OCI-LY7 (cell line): ENCODE measurements around the gene GMEB2. TPM values are rescaled to one million over a fixed set of nuclear protein-coding genes. Genes with fewer than 3 reads are reported as not detected.

Experiments
- BruUV-seq: library from RNA; stranded (reverse); fragments of 400-500 nt; replicated peaks from 2 replicates; lab custom pipeline; 2021; lab: Mats Ljungman, UMichigan
- CTCF ChIA-PET: fragments of 300-600 bp; sonication (Branson Sonifier 250); formaldehyde crosslinking; loops from one replicate; lab custom pipeline; 2022; ENCODE audit warnings: antibody characterized with exemption; ENCODE audit not compliant: unreplicated experiment; lab: Charles Lee
- POLR2A ChIA-PET: fragments of 300-600 bp; sonication (Branson Sonifier 250); formaldehyde crosslinking; loops from one replicate; lab custom pipeline; 2022; ENCODE audit warnings: antibody characterized with exemption; lab: Charles Lee
- DNase-seq: peaks from one replicate; pipeline ENCODE4 v3.0.0-alpha.2; 2015; ENCODE audit warnings: low spot score
- H2AFZ ChIP-seq: fragments of 200-600 bp; sonication (generic), shearing (Covaris generic); 2 replicates; pipeline ENCODE4 v1.6.1; 2014; ENCODE audit warnings: mild to moderate bottlenecking, antibody characterized with exemption, low read length, moderate library complexity
- H3K27ac ChIP-seq: fragments of 200-600 bp; sonication (generic); 2 replicates; pipeline ENCODE4 v1.5.1; 2014; ENCODE audit warnings: mixed run types, low read depth, mild to moderate bottlenecking, moderate library complexity, low read length, inconsistent platforms; ENCODE audit not compliant: poor library complexity, severe bottlenecking
- H3K36me3 ChIP-seq: fragments of 200-600 bp; sonication (generic); 2 replicates; pipeline ENCODE4 v1.6.1; 2014; ENCODE audit warnings: mild to moderate bottlenecking, antibody characterized with exemption, low read length, moderate library complexity, mixed read lengths; ENCODE audit not compliant: insufficient read depth
- H3K4me1 ChIP-seq: fragments of 200-600 bp; sonication (generic); 2 replicates; pipeline ENCODE4 v1.5.1; 2014; ENCODE audit warnings: mild to moderate bottlenecking, low read length; ENCODE audit not compliant: insufficient read depth, poor library complexity, severe bottlenecking
- H3K4me2 ChIP-seq: fragments of 200-600 bp; sonication (generic); 2 replicates; pipeline ENCODE4 v1.6.1; 2014; ENCODE audit warnings: mild to moderate bottlenecking, low read length
- H3K4me3 ChIP-seq: fragments of 200-600 bp; sonication (generic); 2 replicates; pipeline ENCODE4 v1.5.1; 2014; ENCODE audit warnings: mild to moderate bottlenecking, low read depth, low read length; ENCODE audit not compliant: poor library complexity, severe bottlenecking
- H3K79me2 ChIP-seq: fragments of 200-600 bp; sonication (generic); 2 replicates; pipeline ENCODE4 v1.6.1; 2016; ENCODE audit warnings: low read depth, mild to moderate bottlenecking, low read length, moderate library complexity, mixed read lengths; ENCODE audit not compliant: insufficient read depth
- H3K9me2 ChIP-seq: fragments of 200-600 bp; sonication (generic); 2 replicates; pipeline ENCODE4 v1.6.1; 2016; ENCODE audit warnings: mild to moderate bottlenecking, low read length, mixed read lengths; ENCODE audit not compliant: insufficient read depth
- H3K9me3 ChIP-seq: fragments of 200-600 bp; sonication (generic); 2 replicates; pipeline ENCODE4 v1.6.1; 2014; ENCODE audit warnings: mild to moderate bottlenecking, mixed run types, low read length, mixed read lengths
- H4K20me1 ChIP-seq: fragments of 200-600 bp; sonication (generic); 2 replicates; pipeline ENCODE4 v1.6.1; 2014; ENCODE audit warnings: mild to moderate bottlenecking, antibody characterized with exemption, low read length, moderate library complexity, mixed read lengths; ENCODE audit not compliant: insufficient read depth
- EZH2phosphoT487 ChIP-seq: fragments of 200-600 bp; sonication (generic); IDR thresholded peaks from 2 replicates; pipeline ENCODE4 v1.6.1; 2018; ENCODE audit warnings: low read depth, borderline replicate concordance, mild to moderate bottlenecking, mixed run types, antibody characterized with exemption, low read length, moderate library complexity, mixed read lengths
- intact Hi-C: fragments of 100-400 bp; cut with micrococcal nuclease; formaldehyde crosslinking; loops from one replicate; pipeline ENCODE4 v1.10.0; 2022; ENCODE audit not compliant: unreplicated experiment
- total RNA-seq, 2 experiments: library from RNA; depleted of rRNA in 1 of 2; stranded (reverse); fragments of >200 nt in 1 of 2; shearing (Covaris generic) in 1 of 2; gene quantifications; 2 replicates each; pipeline ENCODE4 v1.2.3, GENCODE V29; 2014 to 2022
- TF ChIP-seq, protein P1 (sequence below): fragments of 200-600 bp; sonication (generic); conservative IDR thresholded peaks from 2 replicates; pipeline ENCODE4 v1.5.1; 2014; ENCODE audit warnings: mild to moderate bottlenecking, antibody characterized with exemption, low read length, moderate library complexity, mixed read lengths

Gene GMEB2
- total RNA-seq, 2 experiments from 2014 or later: 15.6 TPM

DNA sequence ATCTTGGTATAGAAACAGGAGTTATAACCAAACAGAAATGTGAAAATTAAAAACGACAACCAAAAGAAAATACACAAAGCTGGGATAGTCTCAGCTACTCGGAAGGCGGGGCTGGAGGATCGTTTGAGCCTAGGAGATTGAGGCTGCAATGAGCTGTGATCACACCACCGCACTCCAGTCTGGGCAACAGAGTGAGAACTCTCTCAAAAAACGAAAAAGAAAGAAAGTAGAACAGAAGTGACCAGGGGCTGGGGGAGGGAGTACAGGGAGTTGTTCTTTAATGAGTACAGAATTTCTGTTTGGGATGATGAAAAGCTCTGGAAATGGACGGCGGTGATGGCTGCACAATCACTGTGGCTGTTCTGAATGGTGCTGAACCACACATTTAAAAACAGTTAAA is 5.9 kb downstream of the GMEB2 start:
- no peak for TF ChIP-seq EZH2phosphoT487
- TF ChIP-seq, protein P1, sequence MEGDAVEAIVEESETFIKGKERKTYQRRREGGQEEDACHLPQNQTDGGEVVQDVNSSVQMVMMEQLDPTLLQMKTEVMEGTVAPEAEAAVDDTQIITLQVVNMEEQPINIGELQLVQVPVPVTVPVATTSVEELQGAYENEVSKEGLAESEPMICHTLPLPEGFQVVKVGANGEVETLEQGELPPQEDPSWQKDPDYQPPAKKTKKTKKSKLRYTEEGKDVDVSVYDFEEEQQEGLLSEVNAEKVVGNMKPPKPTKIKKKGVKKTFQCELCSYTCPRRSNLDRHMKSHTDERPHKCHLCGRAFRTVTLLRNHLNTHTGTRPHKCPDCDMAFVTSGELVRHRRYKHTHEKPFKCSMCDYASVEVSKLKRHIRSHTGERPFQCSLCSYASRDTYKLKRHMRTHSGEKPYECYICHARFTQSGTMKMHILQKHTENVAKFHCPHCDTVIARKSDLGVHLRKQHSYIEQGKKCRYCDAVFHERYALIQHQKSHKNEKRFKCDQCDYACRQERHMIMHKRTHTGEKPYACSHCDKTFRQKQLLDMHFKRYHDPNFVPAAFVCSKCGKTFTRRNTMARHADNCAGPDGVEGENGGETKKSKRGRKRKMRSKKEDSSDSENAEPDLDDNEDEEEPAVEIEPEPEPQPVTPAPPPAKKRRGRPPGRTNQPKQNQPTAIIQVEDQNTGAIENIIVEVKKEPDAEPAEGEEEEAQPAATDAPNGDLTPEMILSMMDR: no peak
- Histone ChIP-seq H3K36me3 (peaks cover 32% of the 10 kb centered on the region; the same call in 1 of the 2 replicates), H3K4me3 (no peak overlapping the region), H3K4me2 (no peak overlapping the region), H3K9me3 (no peaks in the 10 kb centered on the region), H3K27ac (no peak overlapping the region), H2AFZ (no peak overlapping the region), H3K79me2 (peaks cover 20% of the 10 kb centered on the region; the same call in 1 of the 2 replicates), H3K4me1 (peaks cover 8% of the 10 kb centered on the region), H4K20me1 (no peaks in the 10 kb centered on the region), H3K9me2 (no peaks in the 10 kb centered on the region)
- DNase-seq: no peak
- intact Hi-C loops: loop anchor here (10.0 kb wide), 1 partner anchor 354 kb away; the partner anchor contains the start of gene SAMD10
- no TSS peak for BruUV-seq
- ChIA-PET CTCF (no interaction called here), POLR2A (no interaction called here)

DNA sequence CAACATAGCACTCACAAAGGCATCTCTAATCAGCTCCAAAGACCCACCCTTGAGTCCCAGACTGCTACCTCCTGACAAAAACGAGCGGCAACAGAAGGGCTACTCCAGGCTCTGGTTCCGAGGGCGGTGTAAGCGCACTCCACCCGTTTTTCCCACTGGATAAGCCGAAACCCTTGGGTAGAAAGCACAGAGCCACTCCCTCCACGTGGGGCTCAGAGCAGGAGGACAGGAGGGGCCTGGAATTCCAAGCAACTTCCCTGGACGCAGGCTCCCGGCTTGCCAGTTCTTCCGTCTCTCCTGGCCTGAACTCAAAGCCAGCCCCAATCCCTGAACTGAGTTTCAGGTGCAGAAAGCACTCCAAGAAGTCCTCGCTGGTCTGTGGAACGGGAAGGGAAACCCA is 7.4 kb downstream of the GMEB2 start:
- Histone ChIP-seq H3K9me2 (no peaks in the 10 kb centered on the region), H3K79me2 (peaks cover 11% of the 10 kb centered on the region; the same call in 1 of the 2 replicates), H3K9me3 (no peaks in the 10 kb centered on the region), H3K4me3 (no peak overlapping the region), H3K4me2 (no peak overlapping the region), H2AFZ (no peak overlapping the region), H3K36me3 (peaks cover 43% of the 10 kb centered on the region), H4K20me1 (no peaks in the 10 kb centered on the region), H3K4me1 (no peaks in the 10 kb centered on the region), H3K27ac (no peak overlapping the region)
- no peak for DNase-seq
- TF ChIP-seq, protein P1: no peak
- no peak for TF ChIP-seq EZH2phosphoT487
- POLR2A ChIA-PET: no interaction called here
- intact Hi-C loops: no loop called here
- CTCF ChIA-PET: no interaction called here
- BruUV-seq: no TSS peak

DNA sequence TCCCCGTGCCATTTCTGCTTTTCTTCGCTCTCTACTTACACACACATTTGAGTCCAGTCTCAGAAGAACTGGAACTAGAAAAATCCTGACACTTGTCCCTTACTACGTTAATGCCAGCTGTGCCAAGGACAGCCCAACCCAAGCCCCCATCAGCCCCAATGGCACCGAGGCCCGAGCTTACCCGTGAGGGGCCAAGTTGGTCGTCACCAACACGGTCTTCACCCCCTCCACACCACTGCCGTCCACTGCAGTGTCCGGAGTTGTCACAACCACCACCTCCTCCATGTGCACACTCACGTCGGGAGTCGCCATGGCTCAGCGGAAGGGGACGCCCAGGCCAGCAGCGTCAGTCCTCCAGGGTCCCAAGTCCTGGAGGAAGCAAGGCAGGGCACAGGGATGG is 7.8 kb downstream of the GMEB2 start:
- Histone ChIP-seq H3K9me2 (no peaks in the 10 kb centered on the region), H2AFZ (no peak overlapping the region), H3K4me1 (no peaks in the 10 kb centered on the region), H3K27ac (no peak overlapping the region), H3K9me3 (no peaks in the 10 kb centered on the region), H3K4me3 (no peak overlapping the region), H4K20me1 (no peaks in the 10 kb centered on the region), H3K36me3 (peaks cover 43% of the 10 kb centered on the region), H3K79me2 (peaks cover 11% of the 10 kb centered on the region; the same call in 1 of the 2 replicates), H3K4me2 (no peak overlapping the region)
- BruUV-seq: no TSS peak
- intact Hi-C loops: no loop called here
- no peak for DNase-seq
- TF ChIP-seq, protein P1: no peak
- TF ChIP-seq EZH2phosphoT487: no peak
- ChIA-PET CTCF (no interaction called here), POLR2A (no interaction called here)
